GM23248 (cell line): ENCODE results near the gene LAMTOR1. TPM values are rescaled to one million over a fixed set of nuclear protein-coding genes. Genes with fewer than 3 reads are reported as not detected.
"Not testable (repeated sequence)": the region's sequence is repeated elsewhere in the genome, so short reads cannot be mapped to it uniquely, and the experiment has no call there.

ENCODE experiments used
- DNase-seq: peaks from one replicate; pipeline ENCODE4 v3.0.0-alpha.2; 2015
- H2AFZ ChIP-seq: fragments of 200-600 bp; sonication (generic); 2 replicates; pipeline ENCODE4 v1.6.1; 2016; ENCODE audit warnings: antibody characterized with exemption
- H3F3A ChIP-seq: fragments of 200-600 bp; sonication (generic); 2 replicates; pipeline ENCODE4 v1.6.1; 2016; ENCODE audit warnings: mild to moderate bottlenecking, antibody characterized with exemption, mixed run types; ENCODE audit not compliant: insufficient read depth
- H3K27ac ChIP-seq: fragments of 200-600 bp; sonication (generic); 2 replicates; pipeline ENCODE4 v1.5.1; 2016; ENCODE audit warnings: mild to moderate bottlenecking
- H3K27me3 ChIP-seq: fragments of 200-600 bp; sonication (generic); replicated peaks from 2 replicates; pipeline ENCODE4 v1.6.1; 2016; ENCODE audit warnings: mild to moderate bottlenecking; ENCODE audit not compliant: insufficient read depth
- H3K36me3 ChIP-seq: fragments of 200-600 bp; sonication (generic); 2 replicates; pipeline ENCODE4 v1.6.1; 2016; ENCODE audit warnings: low read depth, mild to moderate bottlenecking
- H3K4me1 ChIP-seq: fragments of 200-600 bp; sonication (generic); 2 replicates; pipeline ENCODE4 v1.6.1; 2016; ENCODE audit warnings: mild to moderate bottlenecking; ENCODE audit not compliant: insufficient read depth
- H3K4me2 ChIP-seq: fragments of 200-600 bp; sonication (generic); one replicate; pipeline ENCODE4 v1.6.1; 2016; ENCODE audit warnings: mild to moderate bottlenecking; ENCODE audit not compliant: unreplicated experiment
- H3K4me3 ChIP-seq: fragments of 200-600 bp; sonication (generic); 2 replicates; pipeline ENCODE4 v1.5.1; 2016; ENCODE audit warnings: mild to moderate bottlenecking
- H3K79me2 ChIP-seq: fragments of 200-600 bp; sonication (generic); 2 replicates; pipeline ENCODE4 v1.6.1; 2016; ENCODE audit warnings: mild to moderate bottlenecking; ENCODE audit not compliant: insufficient read depth
- H3K9ac ChIP-seq: fragments of 200-600 bp; sonication (generic); 2 replicates; pipeline ENCODE4 v1.6.1; 2016; ENCODE audit warnings: mild to moderate bottlenecking
- H3K9me2 ChIP-seq: fragments of 200-600 bp; sonication (generic); 2 replicates; pipeline ENCODE4 v1.6.1; 2016; ENCODE audit warnings: mixed run types, mild to moderate bottlenecking, moderate library complexity; ENCODE audit not compliant: insufficient read depth
- H3K9me3 ChIP-seq: fragments of 200-600 bp; sonication (generic); one replicate; pipeline ENCODE4 v1.6.1; 2017; ENCODE audit warnings: low read depth
- H4K20me1 ChIP-seq: fragments of 200-600 bp; sonication (generic); 2 replicates; pipeline ENCODE4 v1.6.0; 2016; ENCODE audit not compliant: insufficient read depth
- EZH2 ChIP-seq: fragments of 200-600 bp; sonication (generic); IDR thresholded peaks from 2 replicates; pipeline ENCODE4 v1.6.1; 2018; ENCODE audit warnings: antibody characterized with exemption, mild to moderate bottlenecking; ENCODE audit not compliant: insufficient read depth, poor library complexity, severe bottlenecking
- EZH2phosphoT487 ChIP-seq: fragments of 200-600 bp; sonication (generic); IDR thresholded peaks from 2 replicates; pipeline ENCODE4 v1.6.1; 2018; ENCODE audit warnings: antibody characterized with exemption, moderate library complexity, mild to moderate bottlenecking, low read depth; ENCODE audit not compliant: insufficient read depth
- WGBS, 2 experiments: methylation state at CpG; one replicate each; pipeline ENCODE4 v1.1.6; 2015 to 2017; ENCODE audit warnings: low lambda C conversion rate in 2 of 2, low coverage in 1 of 2; ENCODE audit errors: missing lambda C conversion rate in 2 of 2; 5-methylcytosine and 5-hydroxymethylcytosine counted together
- in situ Hi-C: fragments of 300-500 bp; cut with MboI; formaldehyde crosslinking; loops from 2 replicates; pipeline ENCODE4 v1.15.0; 2020
- polyA plus RNA-seq: library from polyadenylated mRNA; unstranded; fragments of >200 nt; fragmentation: Nextera tagmentation; extraction: Ambion mirVana; gene quantifications from 2 replicates; pipeline ENCODE4 v1.2.1, GENCODE V29; 2016
- total RNA-seq: library from RNA; depleted of rRNA; stranded (reverse); fragments of >200 nt; shearing (Covaris generic); gene quantifications from 2 replicates; pipeline ENCODE4 v1.2.3, GENCODE V29; 2014; rRNA removed

The LAMTOR1 gene
- 122 and 132 TPM in 2 replicates for total RNA-seq
- 142 and 145 TPM in 2 replicates for polyA plus RNA-seq

- peak; percentile 100 for DNase-seq
- Histone ChIP-seq H3K9ac (peak within 1 kb of the TSS; percentile 94), H2AFZ (peak within 1 kb of the TSS; percentile 75), H3K27ac (peak within 1 kb of the TSS; percentile 84), H3K4me2 (peak within 1 kb of the TSS; percentile 94), H3K4me1 (peaks cover 21% of the 10 kb centered on the region), H3K27me3 (no peaks in the 10 kb centered on the region), H3K4me3 (peak within 1 kb of the TSS; percentile 97), H3K9me2 (no peaks in the 10 kb centered on the region), H4K20me1 (no peaks in the 10 kb centered on the region), H3K36me3 (0 out of 2 replicates have a peak, but pooled peaks cover 3% of the 10 kb centered on the region), H3K79me2 (peaks cover 44% of the 10 kb centered on the region), H3K9me3 (no peaks in the 10 kb centered on the region), H3F3A (peaks cover 11% of the 10 kb centered on the region)
- in situ Hi-C loops = no loop called here
- WGBS, 2 experiments = 4% methylated on average over 53 to 63 of the region's 64 CpGs
- TF ChIP-seq EZH2phosphoT487 (no peak), EZH2 (no peak)
Measured at GRCh38 chr11:72102946-72103753, at the start of gene LAMTOR1. Gene LAMTOR1, minus strand, starts transcription at chr11:72103297. Its CDS starts 73 bp downstream, at chr11:72103224.

GRCh38 chr11:72150882-72151281 is 47.8 kb upstream of the LAMTOR1 start:
- no peaks in the 10 kb centered on the region for H3K36me3 ChIP-seq
- H4K20me1 ChIP-seq = no peaks in the 10 kb centered on the region
- H3K27ac ChIP-seq = no peak overlapping the region
- H3K4me2 ChIP-seq = peak overlapping the region; percentile 91
- H2AFZ ChIP-seq = no peak overlapping the region
- no peaks in the 10 kb centered on the region for H3K9me2 ChIP-seq
- no peaks in the 10 kb centered on the region; the same call in 1 of the 2 replicates for H3K4me1 ChIP-seq
- no peaks in the 10 kb centered on the region for H3K27me3 ChIP-seq
- TF ChIP-seq EZH2 (no peak), EZH2phosphoT487 (no peak)
- no peaks in the 10 kb centered on the region for H3K9me3 ChIP-seq
- 73% methylated on average over 4 of the region's 4 CpGs for WGBS, 2 experiments
- peak overlapping the region; percentile 80 for H3K4me3 ChIP-seq
- no peak for DNase-seq
- peaks cover 14% of the 10 kb centered on the region for H3K79me2 ChIP-seq
- H3K9ac ChIP-seq = peak overlapping the region; percentile 86; the same call in 1 of the 2 replicates
- H3F3A ChIP-seq = peaks cover 12% of the 10 kb centered on the region; the same call in 1 of the 2 replicates
- in situ Hi-C loops = no loop called here

- H3F3A ChIP-seq = peaks cover 41% of the 10 kb centered on the region
- H3K4me2 ChIP-seq = no peak overlapping the region
- 0 out of 2 replicates have a peak overlapping the region, but pooled peaks have one; percentile 20 for H3K27ac ChIP-seq
- H3K4me1 ChIP-seq = peaks cover 31% of the 10 kb centered on the region
- H3K9me2 ChIP-seq = no peaks in the 10 kb centered on the region
- H4K20me1 ChIP-seq = no peaks in the 10 kb centered on the region
- H3K79me2 ChIP-seq = peaks cover 10% of the 10 kb centered on the region
- H2AFZ ChIP-seq = no peak overlapping the region
- TF ChIP-seq EZH2phosphoT487 = no peak
- TF ChIP-seq EZH2 = no peak
- H3K27me3 ChIP-seq = no peaks in the 10 kb centered on the region
- H3K4me3 ChIP-seq = no peak overlapping the region
- no peak overlapping the region for H3K9ac ChIP-seq
- no peaks in the 10 kb centered on the region for H3K9me3 ChIP-seq
- no peak for DNase-seq
- no peaks in the 10 kb centered on the region for H3K36me3 ChIP-seq
- in situ Hi-C loops = no loop called here
- 30 to 34% methylated on average over 2 of the region's 2 CpGs for WGBS, 2 experiments
Measured at GRCh38 chr11:72146625-72147024, 43.5 kb upstream of the LAMTOR1 start.

- no peaks in the 10 kb centered on the region for H3K36me3 ChIP-seq
- H3K9me3 ChIP-seq = no peaks in the 10 kb centered on the region
- peaks cover 55% of the 10 kb centered on the region for H3F3A ChIP-seq
- peak overlapping the region; percentile 49 for H3K9ac ChIP-seq
- H2AFZ ChIP-seq = no peak overlapping the region
- H3K4me3 ChIP-seq = no peak overlapping the region
- H3K79me2 ChIP-seq = no peaks in the 10 kb centered on the region
- H3K9me2 ChIP-seq = no peaks in the 10 kb centered on the region
- WGBS, 2 experiments = 12 to 13% methylated on average over 4 of the region's 4 CpGs
- no peaks in the 10 kb centered on the region for H3K27me3 ChIP-seq
- H4K20me1 ChIP-seq = no peaks in the 10 kb centered on the region
- peaks cover 45% of the 10 kb centered on the region for H3K4me1 ChIP-seq
- DNase-seq = peak; percentile 85
- H3K4me2 ChIP-seq = peak overlapping the region; percentile 7
- TF ChIP-seq EZH2phosphoT487 (no peak), EZH2 (no peak)
- in situ Hi-C loops = no loop called here
- H3K27ac ChIP-seq = peak overlapping the region; percentile 87
Measured at GRCh38 chr11:72144807-72145565, 41.9 kb upstream of the LAMTOR1 start.

- H3K36me3 ChIP-seq, in situ Hi-C loops, DNase-seq, H4K20me1 ChIP-seq, H3K9me2 ChIP-seq, H3K27me3 ChIP-seq, H2AFZ ChIP-seq, H3K9me3 ChIP-seq, H3K9ac ChIP-seq, H3K4me2 ChIP-seq, H3K4me3 ChIP-seq, H3K79me2 ChIP-seq: not testable (repeated sequence)
- WGBS, 2 experiments = 50 to 57% methylated on average over 1 of the region's 1 CpG
- Histone ChIP-seq H3K27ac (0 out of 2 replicates have a peak overlapping the region, but pooled peaks have one; percentile 88), H3K4me1 (peaks cover 50% of the 10 kb centered on the region), H3F3A (peaks cover 59% of the 10 kb centered on the region)
Measured at GRCh38 chr11:72142543-72142942, 39.4 kb upstream of the LAMTOR1 start.

GRCh38 chr11:72142086-72142485 is 39.0 kb upstream of the LAMTOR1 start:
- H3K27me3 ChIP-seq, H3K9ac ChIP-seq, H3K9me3 ChIP-seq, H3K79me2 ChIP-seq, H2AFZ ChIP-seq, H3K36me3 ChIP-seq, H4K20me1 ChIP-seq, H3K9me2 ChIP-seq, in situ Hi-C loops, H3K4me3 ChIP-seq: not testable (repeated sequence)
- Histone ChIP-seq H3K4me1 (peaks cover 50% of the 10 kb centered on the region), H3F3A (peaks cover 55% of the 10 kb centered on the region), H3K27ac (peak overlapping the region; percentile 88), H3K4me2 (peak overlapping the region; percentile 62)
- 80 to 92% methylated on average over 1 of the region's 1 CpG for WGBS, 2 experiments
- DNase-seq = peak; percentile 38
